WTC11 (cell line): ENCODE data around the gene MEP1B. TPM values are rescaled to one million over a fixed set of nuclear protein-coding genes. Genes with fewer than 3 reads are reported as not detected.

Experiments used
- ATAC-seq: fragments of 200-7000 bp; cut with Tn5 transposase; 2 replicates; pipeline ENCODE4 v1.10.0; 2021; ENCODE audit warnings: mild to moderate bottlenecking, moderate library complexity
- CTCF ChIA-PET: fragments of 300-600 bp; sonication (Branson Sonifier 250); formaldehyde crosslinking; loops from one replicate; lab custom pipeline; 2021; ENCODE audit warnings: antibody characterized with exemption; lab: Charles Lee
- POLR2A ChIA-PET: fragments of 350-600 bp; sonication (Branson Sonifier 250); formaldehyde crosslinking; loops from one replicate; lab custom pipeline; 2021; ENCODE audit warnings: antibody characterized with exemption; lab: Charles Lee
- DNase-seq: peaks from one replicate; pipeline ENCODE4 v3.0.0; 2021; ENCODE audit warnings: low spot score
- H3K27ac Mint-ChIP-seq: 2 replicates; pipeline ENCODE4 v1.8.0; 2021; ENCODE audit warnings: mixed read lengths
- H3K27me3 Mint-ChIP-seq: 2 replicates; pipeline ENCODE4 v1.8.0; 2021; ENCODE audit warnings: low read depth, mild to moderate bottlenecking, moderate library complexity, mixed read lengths
- H3K36me3 Mint-ChIP-seq: 2 replicates; pipeline ENCODE4 v1.8.0; 2021; ENCODE audit warnings: mixed read lengths
- H3K4me1 Mint-ChIP-seq: 2 replicates; pipeline ENCODE4 v1.8.0; 2022; ENCODE audit warnings: mixed read lengths
- H3K4me3 Mint-ChIP-seq: 2 replicates; pipeline ENCODE4 v1.8.0; 2021; ENCODE audit warnings: mild to moderate bottlenecking, moderate library complexity, mixed read lengths
- H3K9me3 Mint-ChIP-seq: 2 replicates; pipeline ENCODE4 v1.8.0; 2021; ENCODE audit warnings: mixed read lengths
- ATF1 ChIP-seq: sonication (generic); formaldehyde crosslinking; IDR thresholded peaks from 2 replicates; pipeline ENCODE4 v1.8.1; 2023; ENCODE audit warnings: mild to moderate bottlenecking, moderate library complexity, missing genetic modification reagents
- CREB1 ChIP-seq: sonication (generic); formaldehyde crosslinking; IDR thresholded peaks from 2 replicates; pipeline ENCODE4 v1.8.0; 2023; ENCODE audit warnings: mild to moderate bottlenecking, missing genetic modification reagents
- CREM ChIP-seq: sonication (generic); formaldehyde crosslinking; IDR thresholded peaks from 2 replicates; pipeline ENCODE4 v1.8.1; 2022; ENCODE audit warnings: mild to moderate bottlenecking, missing genetic modification reagents, moderate library complexity
- EMX1 ChIP-seq: fragments of 250-450 bp; sonication (Bioruptor Pico); IDR thresholded peaks from 2 replicates; pipeline ENCODE4 v1.8.0; 2021; ENCODE audit warnings: mild to moderate bottlenecking
- ESRRA ChIP-seq: sonication (generic); formaldehyde crosslinking; IDR thresholded peaks from 2 replicates; pipeline ENCODE4 v1.8.1; 2022; ENCODE audit warnings: mild to moderate bottlenecking, missing genetic modification reagents, borderline replicate concordance
- ETV6 ChIP-seq: sonication (generic); formaldehyde crosslinking; IDR thresholded peaks from 2 replicates; pipeline ENCODE4 v1.8.1; 2022; ENCODE audit warnings: mild to moderate bottlenecking, missing genetic modification reagents
- FOXK1 ChIP-seq: sonication (generic); formaldehyde crosslinking; IDR thresholded peaks from 2 replicates; pipeline ENCODE4 v1.8.0; 2022; ENCODE audit warnings: mild to moderate bottlenecking, moderate library complexity, missing genetic modification reagents
- IRF2 ChIP-seq: sonication (generic); formaldehyde crosslinking; IDR thresholded peaks from 2 replicates; pipeline ENCODE4 v1.8.0; 2022; ENCODE audit warnings: low read depth, missing genetic modification reagents, borderline replicate concordance
- JAZF1 ChIP-seq: fragments of 250-450 bp; sonication (Bioruptor Pico); IDR thresholded peaks from 2 replicates; pipeline ENCODE4 v1.9.0; 2021; ENCODE audit warnings: moderate library complexity, mild to moderate bottlenecking, inconsistent platforms
- KAT7 ChIP-seq: sonication (generic); formaldehyde crosslinking; IDR thresholded peaks from 2 replicates; pipeline ENCODE4 v1.8.1; 2023; ENCODE audit warnings: missing genetic modification reagents, mild to moderate bottlenecking, borderline replicate concordance
- NFATC4 ChIP-seq: fragments of 250-450 bp; sonication (Bioruptor Pico); IDR thresholded peaks from 2 replicates; pipeline ENCODE4 v1.9.0; 2021; ENCODE audit warnings: mild to moderate bottlenecking
- RORB ChIP-seq: fragments of 250-450 bp; sonication (Bioruptor Pico); IDR thresholded peaks from 2 replicates; pipeline ENCODE4 v1.9.0; 2021; ENCODE audit warnings: mild to moderate bottlenecking
- SOX15 ChIP-seq: fragments of 250-450 bp; sonication (Bioruptor Pico); IDR thresholded peaks from 2 replicates; pipeline ENCODE4 v1.9.0; 2021; ENCODE audit warnings: mild to moderate bottlenecking
- TEAD4 ChIP-seq: sonication (generic); formaldehyde crosslinking; IDR thresholded peaks from 2 replicates; pipeline ENCODE4 v1.8.0; 2022; ENCODE audit warnings: mild to moderate bottlenecking, missing genetic modification reagents
- ZBTB21 ChIP-seq: sonication (generic); formaldehyde crosslinking; IDR thresholded peaks from 2 replicates; pipeline ENCODE4 v1.8.1; 2023; ENCODE audit warnings: mild to moderate bottlenecking, missing genetic modification reagents, borderline replicate concordance
- ZNF317 ChIP-seq: sonication (generic); formaldehyde crosslinking; IDR thresholded peaks from 2 replicates; pipeline ENCODE4 v1.8.1; 2023; ENCODE audit warnings: low read depth, mild to moderate bottlenecking, moderate library complexity, missing genetic modification reagents, borderline replicate concordance
- total RNA-seq: library from RNA; stranded (reverse); gene quantifications from 3 replicates; pipeline ENCODE4 v1.2.3, GENCODE V29; 2021
- TF ChIP-seq, protein P1 (sequence below): fragments of 250-450 bp; sonication (Bioruptor Pico); IDR thresholded peaks from 2 replicates; pipeline ENCODE4 v1.9.0; 2021; ENCODE audit warnings: mild to moderate bottlenecking
- TF ChIP-seq, protein P2 (sequence below): sonication (generic); formaldehyde crosslinking; IDR thresholded peaks from 2 replicates; pipeline ENCODE4 v1.8.0; 2023; ENCODE audit warnings: missing genetic modification reagents
- TF ChIP-seq, protein P3 (sequence below): sonication (generic); formaldehyde crosslinking; IDR thresholded peaks from 2 replicates; pipeline ENCODE4 v1.8.0; 2022; ENCODE audit warnings: mild to moderate bottlenecking, missing genetic modification reagents
- TF ChIP-seq, protein P4 (sequence below): sonication (generic); formaldehyde crosslinking; IDR thresholded peaks from 2 replicates; pipeline ENCODE4 v1.8.0; 2022; ENCODE audit warnings: mild to moderate bottlenecking, missing genetic modification reagents

MEP1B gene
- total RNA-seq, 1 experiment from 2014 or later = not detected

DNA sequence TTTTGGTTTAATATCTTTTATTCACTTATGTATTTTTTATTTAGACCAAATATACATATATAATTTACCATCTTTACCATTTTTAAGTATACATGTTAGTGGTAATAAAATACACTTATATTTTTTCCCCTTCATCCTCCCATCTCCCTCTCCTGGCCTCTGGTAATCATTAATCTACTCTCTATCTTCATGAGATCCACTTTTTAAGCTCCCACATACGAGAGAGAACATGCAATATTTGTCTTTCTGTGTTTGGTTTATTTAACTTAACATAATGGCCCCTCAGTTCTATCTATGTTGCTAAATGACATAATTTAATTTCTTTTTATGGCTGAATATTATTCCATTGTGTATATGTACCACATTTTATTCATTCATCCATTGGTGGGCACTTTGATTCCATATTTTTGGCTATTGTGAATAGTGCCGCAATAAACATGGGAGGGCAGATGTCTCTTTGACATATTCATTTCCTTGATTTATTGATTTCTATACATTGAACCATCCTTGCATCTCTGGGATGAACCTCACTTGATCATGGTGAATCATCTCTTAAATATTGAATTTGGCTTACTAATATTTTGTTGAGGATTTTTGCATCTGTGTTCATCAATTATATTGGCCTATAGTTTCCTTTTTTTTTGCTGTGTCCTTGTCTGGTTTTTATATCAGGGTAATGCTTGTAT lies 41.5 kb upstream of the MEP1B start:
- Mint-ChIP-seq H3K4me1 (no peaks in the 10 kb centered on the region), H3K4me3 (no peak overlapping the region), H3K27me3 (no peaks in the 10 kb centered on the region), H3K9me3 (peaks cover 10% of the 10 kb centered on the region), H3K36me3 (no peaks in the 10 kb centered on the region; the same call in 1 of the 2 replicates), H3K27ac (no peak overlapping the region)
- no peak for DNase-seq
- ChIA-PET POLR2A (no interaction called here), CTCF (no interaction called here)
- ATAC-seq = no peak
- TF ChIP-seq NFATC4 = no peak
- no peak for TF ChIP-seq TEAD4
- TF ChIP-seq, protein P1, sequence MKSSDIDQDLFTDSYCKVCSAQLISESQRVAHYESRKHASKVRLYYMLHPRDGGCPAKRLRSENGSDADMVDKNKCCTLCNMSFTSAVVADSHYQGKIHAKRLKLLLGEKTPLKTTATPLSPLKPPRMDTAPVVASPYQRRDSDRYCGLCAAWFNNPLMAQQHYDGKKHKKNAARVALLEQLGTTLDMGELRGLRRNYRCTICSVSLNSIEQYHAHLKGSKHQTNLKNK (CRISPR knock-in tag) = no peak
- TF ChIP-seq, protein P2, sequence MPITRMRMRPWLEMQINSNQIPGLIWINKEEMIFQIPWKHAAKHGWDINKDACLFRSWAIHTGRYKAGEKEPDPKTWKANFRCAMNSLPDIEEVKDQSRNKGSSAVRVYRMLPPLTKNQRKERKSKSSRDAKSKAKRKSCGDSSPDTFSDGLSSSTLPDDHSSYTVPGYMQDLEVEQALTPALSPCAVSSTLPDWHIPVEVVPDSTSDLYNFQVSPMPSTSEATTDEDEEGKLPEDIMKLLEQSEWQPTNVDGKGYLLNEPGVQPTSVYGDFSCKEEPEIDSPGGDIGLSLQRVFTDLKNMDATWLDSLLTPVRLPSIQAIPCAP (CRISPR knock-in tag) = no peak
- no peak for TF ChIP-seq EMX1 (CRISPR knock-in tag)
- no peak for TF ChIP-seq RORB (CRISPR knock-in tag)
- TF ChIP-seq JAZF1 (CRISPR knock-in tag) = no peak
- TF ChIP-seq IRF2 (CRISPR knock-in tag) = no peak
- no peak for TF ChIP-seq ATF1 (CRISPR knock-in tag)
- no peak for TF ChIP-seq CREM (CRISPR knock-in tag)
- TF ChIP-seq, protein P3, sequence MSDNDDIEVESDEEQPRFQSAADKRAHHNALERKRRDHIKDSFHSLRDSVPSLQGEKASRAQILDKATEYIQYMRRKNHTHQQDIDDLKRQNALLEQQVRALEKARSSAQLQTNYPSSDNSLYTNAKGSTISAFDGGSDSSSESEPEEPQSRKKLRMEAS (CRISPR knock-in tag) = no peak
- TF ChIP-seq ESRRA (CRISPR knock-in tag) = no peak
- no peak for TF ChIP-seq SOX15 (CRISPR knock-in tag)
- TF ChIP-seq ZNF317 = no peak
- no peak for TF ChIP-seq CREB1 (CRISPR knock-in tag)

DNA sequence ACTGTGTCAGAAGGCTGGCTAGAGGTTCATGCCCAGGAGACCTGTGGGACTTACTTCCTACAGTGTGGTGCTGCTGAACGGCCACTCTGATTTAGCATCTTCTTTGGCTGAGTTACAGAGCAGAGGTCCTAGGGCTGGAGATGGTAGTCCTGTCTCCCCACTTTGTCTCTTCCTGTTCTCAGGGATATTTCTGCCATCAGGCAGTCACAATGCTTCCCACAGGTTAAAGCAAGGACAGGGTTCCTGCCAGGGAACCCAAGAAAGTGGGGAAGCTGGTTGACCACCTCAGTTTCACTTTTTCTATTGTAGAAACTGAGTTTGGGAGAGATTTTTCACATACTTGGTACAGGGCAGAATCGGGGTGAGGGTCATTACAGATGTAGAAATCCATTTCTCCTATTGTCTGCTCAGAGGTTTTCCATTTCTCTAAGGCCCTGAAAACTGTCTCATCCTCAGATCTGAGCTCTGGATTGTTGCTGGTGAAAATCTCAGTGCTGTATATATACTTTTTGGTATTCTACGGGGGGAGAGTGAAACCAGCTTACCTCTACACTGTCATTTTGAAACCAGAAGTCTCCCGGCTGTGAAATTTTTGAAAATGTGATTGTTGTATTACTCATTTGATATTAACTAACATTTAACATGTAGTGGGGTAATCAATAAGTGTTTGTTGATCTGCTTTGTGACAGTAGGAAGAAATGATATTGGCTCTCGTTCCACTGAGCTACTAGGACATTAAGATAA lies 37.0 kb upstream of the MEP1B start:
- no peak for DNase-seq
- Mint-ChIP-seq H3K9me3 (peaks cover 13% of the 10 kb centered on the region), H3K4me3 (no peak overlapping the region), H3K27me3 (no peaks in the 10 kb centered on the region), H3K36me3 (no peaks in the 10 kb centered on the region; the same call in 1 of the 2 replicates), H3K27ac (no peak overlapping the region), H3K4me1 (peaks cover 5% of the 10 kb centered on the region)
- no peak for ATAC-seq
- no peak for TF ChIP-seq ZBTB21
- TF ChIP-seq, protein P4, sequence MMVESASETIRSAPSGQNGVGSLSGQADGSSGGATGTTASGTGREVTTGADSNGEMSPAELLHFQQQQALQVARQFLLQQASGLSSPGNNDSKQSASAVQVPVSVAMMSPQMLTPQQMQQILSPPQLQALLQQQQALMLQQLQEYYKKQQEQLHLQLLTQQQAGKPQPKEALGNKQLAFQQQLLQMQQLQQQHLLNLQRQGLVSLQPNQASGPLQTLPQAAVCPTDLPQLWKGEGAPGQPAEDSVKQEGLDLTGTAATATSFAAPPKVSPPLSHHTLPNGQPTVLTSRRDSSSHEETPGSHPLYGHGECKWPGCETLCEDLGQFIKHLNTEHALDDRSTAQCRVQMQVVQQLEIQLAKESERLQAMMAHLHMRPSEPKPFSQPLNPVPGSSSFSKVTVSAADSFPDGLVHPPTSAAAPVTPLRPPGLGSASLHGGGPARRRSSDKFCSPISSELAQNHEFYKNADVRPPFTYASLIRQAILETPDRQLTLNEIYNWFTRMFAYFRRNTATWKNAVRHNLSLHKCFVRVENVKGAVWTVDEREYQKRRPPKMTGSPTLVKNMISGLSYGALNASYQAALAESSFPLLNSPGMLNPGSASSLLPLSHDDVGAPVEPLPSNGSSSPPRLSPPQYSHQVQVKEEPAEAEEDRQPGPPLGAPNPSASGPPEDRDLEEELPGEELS (CRISPR knock-in tag) = no peak
- no peak for TF ChIP-seq KAT7 (CRISPR knock-in tag)
- no peak for TF ChIP-seq ETV6
- no peak for TF ChIP-seq FOXK1
- no peak for TF ChIP-seq EMX1 (CRISPR knock-in tag)
- TF ChIP-seq, protein P2 (CRISPR knock-in tag) = no peak
- TF ChIP-seq, protein P3 (CRISPR knock-in tag) = no peak
- no peak for TF ChIP-seq CREM (CRISPR knock-in tag)
- ChIA-PET POLR2A (no interaction called here), CTCF (interaction anchor here (0.6 kb wide), 1 partner anchor 395 kb away, joined by 3 read pairs; no protein-coding TSS in a partner anchor)
